WTC11 (cell line): ENCODE data around the gene AOAH. TPM values are rescaled to one million over a fixed set of nuclear protein-coding genes. Genes with fewer than 3 reads are reported as not detected.

Experiments used
- ATAC-seq: fragments of 200-7000 bp; cut with Tn5 transposase; 2 replicates; pipeline ENCODE4 v1.10.0; 2021; ENCODE audit warnings: mild to moderate bottlenecking, moderate library complexity
- CTCF ChIA-PET: fragments of 300-600 bp; sonication (Branson Sonifier 250); formaldehyde crosslinking; loops from one replicate; lab custom pipeline; 2021; ENCODE audit warnings: antibody characterized with exemption; lab: Charles Lee
- POLR2A ChIA-PET: fragments of 350-600 bp; sonication (Branson Sonifier 250); formaldehyde crosslinking; loops from one replicate; lab custom pipeline; 2021; ENCODE audit warnings: antibody characterized with exemption; lab: Charles Lee
- DNase-seq: peaks from one replicate; pipeline ENCODE4 v3.0.0; 2021; ENCODE audit warnings: low spot score
- H3K27ac Mint-ChIP-seq: 2 replicates; pipeline ENCODE4 v1.8.0; 2021; ENCODE audit warnings: mixed read lengths
- H3K27me3 Mint-ChIP-seq: 2 replicates; pipeline ENCODE4 v1.8.0; 2021; ENCODE audit warnings: low read depth, mild to moderate bottlenecking, moderate library complexity, mixed read lengths
- H3K36me3 Mint-ChIP-seq: 2 replicates; pipeline ENCODE4 v1.8.0; 2021; ENCODE audit warnings: mixed read lengths
- H3K4me1 Mint-ChIP-seq: 2 replicates; pipeline ENCODE4 v1.8.0; 2022; ENCODE audit warnings: mixed read lengths
- H3K4me3 Mint-ChIP-seq: 2 replicates; pipeline ENCODE4 v1.8.0; 2021; ENCODE audit warnings: mild to moderate bottlenecking, moderate library complexity, mixed read lengths
- H3K9me3 Mint-ChIP-seq: 2 replicates; pipeline ENCODE4 v1.8.0; 2021; ENCODE audit warnings: mixed read lengths
- CREB1 ChIP-seq: sonication (generic); formaldehyde crosslinking; IDR thresholded peaks from 2 replicates; pipeline ENCODE4 v1.8.0; 2023; ENCODE audit warnings: mild to moderate bottlenecking, missing genetic modification reagents
- EMX1 ChIP-seq: fragments of 250-450 bp; sonication (Bioruptor Pico); IDR thresholded peaks from 2 replicates; pipeline ENCODE4 v1.8.0; 2021; ENCODE audit warnings: mild to moderate bottlenecking
- FOXK1 ChIP-seq: sonication (generic); formaldehyde crosslinking; IDR thresholded peaks from 2 replicates; pipeline ENCODE4 v1.8.0; 2022; ENCODE audit warnings: mild to moderate bottlenecking, moderate library complexity, missing genetic modification reagents
- GABPB1 ChIP-seq: sonication (generic); formaldehyde crosslinking; IDR thresholded peaks from 2 replicates; pipeline ENCODE4 v1.8.1; 2023; ENCODE audit warnings: mild to moderate bottlenecking, missing genetic modification reagents
- GRHL2 ChIP-seq: fragments of 250-450 bp; sonication (Bioruptor Pico); IDR thresholded peaks from 2 replicates; pipeline ENCODE4 v1.8.0; 2022; ENCODE audit warnings: mild to moderate bottlenecking, moderate library complexity; ENCODE audit not compliant: insufficient replicate concordance, severe bottlenecking
- HMGA2 ChIP-seq: fragments of 250-450 bp; sonication (Bioruptor Pico); IDR thresholded peaks from 2 replicates; pipeline ENCODE4 v1.4.0; 2021; ENCODE audit warnings: mild to moderate bottlenecking, moderate library complexity
- IRF2 ChIP-seq: sonication (generic); formaldehyde crosslinking; IDR thresholded peaks from 2 replicates; pipeline ENCODE4 v1.8.0; 2022; ENCODE audit warnings: low read depth, missing genetic modification reagents, borderline replicate concordance
- JAZF1 ChIP-seq: fragments of 250-450 bp; sonication (Bioruptor Pico); IDR thresholded peaks from 2 replicates; pipeline ENCODE4 v1.9.0; 2021; ENCODE audit warnings: moderate library complexity, mild to moderate bottlenecking, inconsistent platforms
- MYBL2 ChIP-seq: sonication (generic); formaldehyde crosslinking; IDR thresholded peaks from 2 replicates; pipeline ENCODE4 v1.8.1; 2023; ENCODE audit warnings: mild to moderate bottlenecking, moderate library complexity, missing genetic modification reagents
- TP53 ChIP-seq: sonication (generic); formaldehyde crosslinking; IDR thresholded peaks from 2 replicates; pipeline ENCODE4 v1.8.1; 2023; ENCODE audit warnings: mild to moderate bottlenecking, missing genetic modification reagents
- ZBTB21 ChIP-seq: sonication (generic); formaldehyde crosslinking; IDR thresholded peaks from 2 replicates; pipeline ENCODE4 v1.8.1; 2023; ENCODE audit warnings: mild to moderate bottlenecking, missing genetic modification reagents, borderline replicate concordance
- total RNA-seq: library from RNA; stranded (reverse); gene quantifications from 3 replicates; pipeline ENCODE4 v1.2.3, GENCODE V29; 2021
- TF ChIP-seq, protein P1 (sequence below): fragments of 250-450 bp; sonication (Bioruptor Pico); IDR thresholded peaks from 2 replicates; pipeline ENCODE4 v1.9.0; 2021; ENCODE audit warnings: mild to moderate bottlenecking
- TF ChIP-seq, protein P2 (sequence below): sonication (generic); formaldehyde crosslinking; IDR thresholded peaks from 2 replicates; pipeline ENCODE4 v1.8.1; 2022; ENCODE audit warnings: low read depth, mild to moderate bottlenecking, moderate library complexity, missing genetic modification reagents, borderline replicate concordance
- TF ChIP-seq, protein P3 (sequence below): sonication (generic); formaldehyde crosslinking; IDR thresholded peaks from 2 replicates; pipeline ENCODE4 v1.8.1; 2023; ENCODE audit warnings: mild to moderate bottlenecking, missing genetic modification reagents, moderate library complexity
- TF ChIP-seq, protein P4 (sequence below): sonication (generic); formaldehyde crosslinking; IDR thresholded peaks from 2 replicates; pipeline ENCODE4 v1.8.1; 2022; ENCODE audit warnings: mild to moderate bottlenecking, moderate library complexity, missing genetic modification reagents
- TF ChIP-seq, protein P5 (sequence below): sonication (generic); formaldehyde crosslinking; IDR thresholded peaks from 2 replicates; pipeline ENCODE4 v1.8.0; 2022; ENCODE audit warnings: mild to moderate bottlenecking, missing genetic modification reagents
- TF ChIP-seq, protein P6 (sequence below): sonication (generic); formaldehyde crosslinking; conservative IDR thresholded peaks from 2 replicates; pipeline ENCODE4 v1.8.1; 2022; ENCODE audit warnings: mild to moderate bottlenecking, missing genetic modification reagents
- TF ChIP-seq, protein P7 (sequence below): sonication (generic); formaldehyde crosslinking; IDR thresholded peaks from 2 replicates; pipeline ENCODE4 v1.8.1; 2022; ENCODE audit warnings: mild to moderate bottlenecking, missing genetic modification reagents, moderate library complexity, borderline replicate concordance
- TF ChIP-seq, protein P8 (sequence below): sonication (generic); formaldehyde crosslinking; IDR thresholded peaks from 2 replicates; pipeline ENCODE4 v1.8.1; 2023; ENCODE audit warnings: mild to moderate bottlenecking, missing genetic modification reagents, borderline replicate concordance
- TF ChIP-seq, protein P9 (sequence below): fragments of 200-600 bp; IDR thresholded peaks from 2 replicates; pipeline ENCODE4 v1.8.0; 2022; ENCODE audit warnings: antibody characterized with exemption

The AOAH gene
- total RNA-seq, 1 experiment from 2014 or later = 0.31 TPM

DNA sequence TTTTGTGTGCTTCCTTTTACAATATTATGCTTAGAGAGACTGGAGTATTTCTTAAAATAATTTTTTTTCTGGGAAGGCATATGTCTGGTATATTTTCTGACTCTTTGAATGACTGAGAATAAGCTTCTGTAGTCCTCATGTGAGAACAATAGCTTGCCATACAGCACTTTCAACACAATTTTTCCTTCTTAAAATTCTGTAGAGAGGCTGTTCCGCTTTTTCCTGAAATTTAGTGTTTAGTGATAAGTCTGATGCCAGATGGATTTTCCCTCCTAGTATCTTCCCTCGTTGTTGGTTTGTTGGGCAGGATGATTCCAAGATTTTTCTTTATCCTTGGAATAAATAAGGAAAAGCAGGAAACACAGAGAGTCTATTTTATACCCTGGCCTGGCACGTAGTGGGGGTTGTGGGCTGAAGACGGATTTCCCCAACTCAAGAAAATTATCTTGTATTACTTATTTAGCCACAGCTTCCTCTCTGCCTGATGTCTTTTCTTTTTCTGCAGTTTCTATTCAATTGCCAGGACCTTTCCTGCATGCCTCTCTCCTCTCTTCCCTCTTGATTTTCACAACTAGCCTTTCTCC lies 111.2 kb downstream of the AOAH start (continued):
- TF ChIP-seq, protein P1, sequence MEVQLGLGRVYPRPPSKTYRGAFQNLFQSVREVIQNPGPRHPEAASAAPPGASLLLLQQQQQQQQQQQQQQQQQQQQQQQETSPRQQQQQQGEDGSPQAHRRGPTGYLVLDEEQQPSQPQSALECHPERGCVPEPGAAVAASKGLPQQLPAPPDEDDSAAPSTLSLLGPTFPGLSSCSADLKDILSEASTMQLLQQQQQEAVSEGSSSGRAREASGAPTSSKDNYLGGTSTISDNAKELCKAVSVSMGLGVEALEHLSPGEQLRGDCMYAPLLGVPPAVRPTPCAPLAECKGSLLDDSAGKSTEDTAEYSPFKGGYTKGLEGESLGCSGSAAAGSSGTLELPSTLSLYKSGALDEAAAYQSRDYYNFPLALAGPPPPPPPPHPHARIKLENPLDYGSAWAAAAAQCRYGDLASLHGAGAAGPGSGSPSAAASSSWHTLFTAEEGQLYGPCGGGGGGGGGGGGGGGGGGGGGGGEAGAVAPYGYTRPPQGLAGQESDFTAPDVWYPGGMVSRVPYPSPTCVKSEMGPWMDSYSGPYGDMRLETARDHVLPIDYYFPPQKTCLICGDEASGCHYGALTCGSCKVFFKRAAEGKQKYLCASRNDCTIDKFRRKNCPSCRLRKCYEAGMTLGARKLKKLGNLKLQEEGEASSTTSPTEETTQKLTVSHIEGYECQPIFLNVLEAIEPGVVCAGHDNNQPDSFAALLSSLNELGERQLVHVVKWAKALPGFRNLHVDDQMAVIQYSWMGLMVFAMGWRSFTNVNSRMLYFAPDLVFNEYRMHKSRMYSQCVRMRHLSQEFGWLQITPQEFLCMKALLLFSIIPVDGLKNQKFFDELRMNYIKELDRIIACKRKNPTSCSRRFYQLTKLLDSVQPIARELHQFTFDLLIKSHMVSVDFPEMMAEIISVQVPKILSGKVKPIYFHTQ (CRISPR knock-in tag) = no peak
- TF ChIP-seq MYBL2 (CRISPR knock-in tag) = no peak
- TF ChIP-seq ZBTB21 = no peak
- TF ChIP-seq, protein P2, sequence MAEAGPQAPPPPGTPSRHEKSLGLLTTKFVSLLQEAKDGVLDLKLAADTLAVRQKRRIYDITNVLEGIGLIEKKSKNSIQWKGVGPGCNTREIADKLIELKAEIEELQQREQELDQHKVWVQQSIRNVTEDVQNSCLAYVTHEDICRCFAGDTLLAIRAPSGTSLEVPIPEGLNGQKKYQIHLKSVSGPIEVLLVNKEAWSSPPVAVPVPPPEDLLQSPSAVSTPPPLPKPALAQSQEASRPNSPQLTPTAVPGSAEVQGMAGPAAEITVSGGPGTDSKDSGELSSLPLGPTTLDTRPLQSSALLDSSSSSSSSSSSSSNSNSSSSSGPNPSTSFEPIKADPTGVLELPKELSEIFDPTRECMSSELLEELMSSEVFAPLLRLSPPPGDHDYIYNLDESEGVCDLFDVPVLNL (CRISPR knock-in tag) = no peak
- no peak for TF ChIP-seq IRF2 (CRISPR knock-in tag)
- TF ChIP-seq, protein P3, sequence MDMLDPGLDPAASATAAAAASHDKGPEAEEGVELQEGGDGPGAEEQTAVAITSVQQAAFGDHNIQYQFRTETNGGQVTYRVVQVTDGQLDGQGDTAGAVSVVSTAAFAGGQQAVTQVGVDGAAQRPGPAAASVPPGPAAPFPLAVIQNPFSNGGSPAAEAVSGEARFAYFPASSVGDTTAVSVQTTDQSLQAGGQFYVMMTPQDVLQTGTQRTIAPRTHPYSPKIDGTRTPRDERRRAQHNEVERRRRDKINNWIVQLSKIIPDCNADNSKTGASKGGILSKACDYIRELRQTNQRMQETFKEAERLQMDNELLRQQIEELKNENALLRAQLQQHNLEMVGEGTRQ = no peak
- TF ChIP-seq, protein P4, sequence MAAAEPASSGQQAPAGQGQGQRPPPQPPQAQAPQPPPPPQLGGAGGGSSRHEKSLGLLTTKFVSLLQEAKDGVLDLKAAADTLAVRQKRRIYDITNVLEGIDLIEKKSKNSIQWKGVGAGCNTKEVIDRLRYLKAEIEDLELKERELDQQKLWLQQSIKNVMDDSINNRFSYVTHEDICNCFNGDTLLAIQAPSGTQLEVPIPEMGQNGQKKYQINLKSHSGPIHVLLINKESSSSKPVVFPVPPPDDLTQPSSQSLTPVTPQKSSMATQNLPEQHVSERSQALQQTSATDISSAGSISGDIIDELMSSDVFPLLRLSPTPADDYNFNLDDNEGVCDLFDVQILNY = no peak
- TF ChIP-seq HMGA2 (CRISPR knock-in tag) = no peak
- TF ChIP-seq, protein P5, sequence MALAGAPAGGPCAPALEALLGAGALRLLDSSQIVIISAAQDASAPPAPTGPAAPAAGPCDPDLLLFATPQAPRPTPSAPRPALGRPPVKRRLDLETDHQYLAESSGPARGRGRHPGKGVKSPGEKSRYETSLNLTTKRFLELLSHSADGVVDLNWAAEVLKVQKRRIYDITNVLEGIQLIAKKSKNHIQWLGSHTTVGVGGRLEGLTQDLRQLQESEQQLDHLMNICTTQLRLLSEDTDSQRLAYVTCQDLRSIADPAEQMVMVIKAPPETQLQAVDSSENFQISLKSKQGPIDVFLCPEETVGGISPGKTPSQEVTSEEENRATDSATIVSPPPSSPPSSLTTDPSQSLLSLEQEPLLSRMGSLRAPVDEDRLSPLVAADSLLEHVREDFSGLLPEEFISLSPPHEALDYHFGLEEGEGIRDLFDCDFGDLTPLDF (CRISPR knock-in tag) = no peak
- no peak for TF ChIP-seq JAZF1 (CRISPR knock-in tag)

DNA sequence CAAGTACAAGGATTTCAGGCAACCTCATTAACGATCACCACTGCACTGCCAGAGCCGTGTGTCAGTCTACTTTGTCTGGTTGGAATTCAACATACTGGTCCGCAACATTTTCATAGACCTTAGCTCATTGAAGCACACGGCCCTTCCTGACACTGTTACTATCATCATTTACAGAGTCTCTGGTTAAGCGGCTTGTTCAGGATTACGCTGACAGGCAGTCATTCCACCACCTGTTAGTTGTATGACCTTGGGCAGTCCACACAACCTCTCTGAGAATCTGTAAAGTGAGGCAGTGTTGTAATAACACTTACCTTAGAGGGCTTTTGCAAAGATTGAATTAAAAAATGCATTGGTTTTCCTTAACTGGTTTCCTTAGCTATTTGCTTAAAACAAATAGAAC lies 112.6 kb downstream of the AOAH start:
- H3K27me3 Mint-ChIP-seq = peaks cover 6% of the 10 kb centered on the region
- POLR2A ChIA-PET = no interaction called here
- H3K27ac Mint-ChIP-seq = no peak overlapping the region
- no peaks in the 10 kb centered on the region for H3K9me3 Mint-ChIP-seq
- TF ChIP-seq, protein P6, sequence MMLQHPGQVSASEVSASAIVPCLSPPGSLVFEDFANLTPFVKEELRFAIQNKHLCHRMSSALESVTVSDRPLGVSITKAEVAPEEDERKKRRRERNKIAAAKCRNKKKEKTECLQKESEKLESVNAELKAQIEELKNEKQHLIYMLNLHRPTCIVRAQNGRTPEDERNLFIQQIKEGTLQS (CRISPR knock-in tag) = no peak
- TF ChIP-seq FOXK1 (CRISPR knock-in tag) = no peak
- TF ChIP-seq HMGA2 (CRISPR knock-in tag) = no peak
- TF ChIP-seq, protein P7, sequence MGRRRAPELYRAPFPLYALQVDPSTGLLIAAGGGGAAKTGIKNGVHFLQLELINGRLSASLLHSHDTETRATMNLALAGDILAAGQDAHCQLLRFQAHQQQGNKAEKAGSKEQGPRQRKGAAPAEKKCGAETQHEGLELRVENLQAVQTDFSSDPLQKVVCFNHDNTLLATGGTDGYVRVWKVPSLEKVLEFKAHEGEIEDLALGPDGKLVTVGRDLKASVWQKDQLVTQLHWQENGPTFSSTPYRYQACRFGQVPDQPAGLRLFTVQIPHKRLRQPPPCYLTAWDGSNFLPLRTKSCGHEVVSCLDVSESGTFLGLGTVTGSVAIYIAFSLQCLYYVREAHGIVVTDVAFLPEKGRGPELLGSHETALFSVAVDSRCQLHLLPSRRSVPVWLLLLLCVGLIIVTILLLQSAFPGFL (CRISPR knock-in tag) = no peak
- TF ChIP-seq, protein P8, sequence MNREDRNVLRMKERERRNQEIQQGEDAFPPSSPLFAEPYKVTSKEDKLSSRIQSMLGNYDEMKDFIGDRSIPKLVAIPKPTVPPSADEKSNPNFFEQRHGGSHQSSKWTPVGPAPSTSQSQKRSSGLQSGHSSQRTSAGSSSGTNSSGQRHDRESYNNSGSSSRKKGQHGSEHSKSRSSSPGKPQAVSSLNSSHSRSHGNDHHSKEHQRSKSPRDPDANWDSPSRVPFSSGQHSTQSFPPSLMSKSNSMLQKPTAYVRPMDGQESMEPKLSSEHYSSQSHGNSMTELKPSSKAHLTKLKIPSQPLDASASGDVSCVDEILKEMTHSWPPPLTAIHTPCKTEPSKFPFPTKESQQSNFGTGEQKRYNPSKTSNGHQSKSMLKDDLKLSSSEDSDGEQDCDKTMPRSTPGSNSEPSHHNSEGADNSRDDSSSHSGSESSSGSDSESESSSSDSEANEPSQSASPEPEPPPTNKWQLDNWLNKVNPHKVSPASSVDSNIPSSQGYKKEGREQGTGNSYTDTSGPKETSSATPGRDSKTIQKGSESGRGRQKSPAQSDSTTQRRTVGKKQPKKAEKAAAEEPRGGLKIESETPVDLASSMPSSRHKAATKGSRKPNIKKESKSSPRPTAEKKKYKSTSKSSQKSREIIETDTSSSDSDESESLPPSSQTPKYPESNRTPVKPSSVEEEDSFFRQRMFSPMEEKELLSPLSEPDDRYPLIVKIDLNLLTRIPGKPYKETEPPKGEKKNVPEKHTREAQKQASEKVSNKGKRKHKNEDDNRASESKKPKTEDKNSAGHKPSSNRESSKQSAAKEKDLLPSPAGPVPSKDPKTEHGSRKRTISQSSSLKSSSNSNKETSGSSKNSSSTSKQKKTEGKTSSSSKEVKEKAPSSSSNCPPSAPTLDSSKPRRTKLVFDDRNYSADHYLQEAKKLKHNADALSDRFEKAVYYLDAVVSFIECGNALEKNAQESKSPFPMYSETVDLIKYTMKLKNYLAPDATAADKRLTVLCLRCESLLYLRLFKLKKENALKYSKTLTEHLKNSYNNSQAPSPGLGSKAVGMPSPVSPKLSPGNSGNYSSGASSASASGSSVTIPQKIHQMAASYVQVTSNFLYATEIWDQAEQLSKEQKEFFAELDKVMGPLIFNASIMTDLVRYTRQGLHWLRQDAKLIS (CRISPR knock-in tag) = no peak
- TF ChIP-seq GRHL2 (CRISPR knock-in tag) = no peak
- TF ChIP-seq TP53 (CRISPR knock-in tag) = no peak
- TF ChIP-seq GABPB1 = no peak
- TF ChIP-seq EMX1 (CRISPR knock-in tag) = no peak
- no peak for TF ChIP-seq CREB1 (CRISPR knock-in tag)
- TF ChIP-seq, protein P9, sequence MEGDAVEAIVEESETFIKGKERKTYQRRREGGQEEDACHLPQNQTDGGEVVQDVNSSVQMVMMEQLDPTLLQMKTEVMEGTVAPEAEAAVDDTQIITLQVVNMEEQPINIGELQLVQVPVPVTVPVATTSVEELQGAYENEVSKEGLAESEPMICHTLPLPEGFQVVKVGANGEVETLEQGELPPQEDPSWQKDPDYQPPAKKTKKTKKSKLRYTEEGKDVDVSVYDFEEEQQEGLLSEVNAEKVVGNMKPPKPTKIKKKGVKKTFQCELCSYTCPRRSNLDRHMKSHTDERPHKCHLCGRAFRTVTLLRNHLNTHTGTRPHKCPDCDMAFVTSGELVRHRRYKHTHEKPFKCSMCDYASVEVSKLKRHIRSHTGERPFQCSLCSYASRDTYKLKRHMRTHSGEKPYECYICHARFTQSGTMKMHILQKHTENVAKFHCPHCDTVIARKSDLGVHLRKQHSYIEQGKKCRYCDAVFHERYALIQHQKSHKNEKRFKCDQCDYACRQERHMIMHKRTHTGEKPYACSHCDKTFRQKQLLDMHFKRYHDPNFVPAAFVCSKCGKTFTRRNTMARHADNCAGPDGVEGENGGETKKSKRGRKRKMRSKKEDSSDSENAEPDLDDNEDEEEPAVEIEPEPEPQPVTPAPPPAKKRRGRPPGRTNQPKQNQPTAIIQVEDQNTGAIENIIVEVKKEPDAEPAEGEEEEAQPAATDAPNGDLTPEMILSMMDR = no peak
- TF ChIP-seq, protein P3 = no peak
- CTCF ChIA-PET = no interaction called here
- DNase-seq (no peak), ATAC-seq (no peak)
- no peak overlapping the region for H3K4me3 Mint-ChIP-seq
- H3K36me3 Mint-ChIP-seq = no peaks in the 10 kb centered on the region
- peaks cover 44% of the 10 kb centered on the region for H3K4me1 Mint-ChIP-seq
